Large intestine (tissue), 1 donor: ENCODE data around the gene DDX23. TPM values are rescaled to one million over a fixed set of nuclear protein-coding genes. Genes with fewer than 3 reads are reported as not detected.

Experiments
- polyA plus RNA-seq: library from polyadenylated mRNA; unstranded; fragments of 120-200 nt; gene quantifications from one replicate; pipeline ENCODE4 v1.2.1, GENCODE V29; 2013

The DDX23 gene
- polyA plus RNA-seq, 1 donor, result 90.9 TPM

Other genes with a start within 250 kb of the DDX23 start
- gene KANSL2, start 169.9 kb downstream of the DDX23 start, polyA plus RNA-seq, result 33.8 TPM
- gene CCNT1, start 135.5 kb downstream of the DDX23 start, polyA plus RNA-seq, result 20.8 TPM
- gene ADCY6, start 63.1 kb downstream of the DDX23 start, polyA plus RNA-seq, result 54.2 TPM
- gene CACNB3, start 33.7 kb downstream of the DDX23 start, polyA plus RNA-seq, result 20.6 TPM
- gene RND1, start 13.7 kb upstream of the DDX23 start, polyA plus RNA-seq, result 1.3 TPM
- gene FKBP11, start 73.3 kb upstream of the DDX23 start, polyA plus RNA-seq, result 55.3 TPM
- 92.4 TPM for gene ARF3, start 105.3 kb upstream of the DDX23 start, polyA plus RNA-seq
- 0.33 TPM for gene WNT10B, start 119.6 kb upstream of the DDX23 start, polyA plus RNA-seq
- gene WNT1, start 126.2 kb upstream of the DDX23 start, polyA plus RNA-seq, result not detected
- gene DDN, start 147.2 kb upstream of the DDX23 start, polyA plus RNA-seq, result 0.43 TPM
- gene PRKAG1, start 166.6 kb upstream of the DDX23 start, polyA plus RNA-seq, result 66.8 TPM
- 46.1 TPM for gene KMT2D, start 208.6 kb upstream of the DDX23 start, polyA plus RNA-seq
- 0.79 TPM for gene RHEBL1, start 217.8 kb upstream of the DDX23 start, polyA plus RNA-seq
- gene DHH, start 242.6 kb upstream of the DDX23 start, polyA plus RNA-seq, result 0.52 TPM